Pancreas (tissue), 10 donors: Measurements from ENCODE around the gene FAR1. TPM values are rescaled to one million over a fixed set of nuclear protein-coding genes. Genes with fewer than 3 reads are reported as not detected.
"Not testable (repeated sequence)": the region's sequence is repeated elsewhere in the genome, so short reads cannot be mapped to it uniquely, and the experiment has no call there.

Experiments
- ATAC-seq, 4 donors: fragments of 200-7000 bp; cut with Tn5 transposase; one replicate each; pipeline versions ENCODE4 v1.8.0 to v1.9.1; 2020; ENCODE audit warnings: mild to moderate bottlenecking in 4 of 4, moderate library complexity in 4 of 4
- DNase-seq, 6 donors: peaks; one replicate each; pipeline ENCODE4 v3.0.0-alpha.2; 2020
- FAIRE-seq: peaks from 2 replicates; lab custom pipeline; 2012; peaks lifted over from hg19 to GRCh38; lab: Jason Lieb, UNC
- H3K27ac ChIP-seq, 4 donors: fragments of 200-600 bp; sonication (generic); 1 replicate in 3 of 4; 2 replicates in 1 of 4; pipeline versions ENCODE4 v1.5.0 to v1.8.0; 2020
- H3K27me3 ChIP-seq, 4 donors: fragments of 200-600 bp; one replicate each; pipeline ENCODE4 v1.8.0; 2021
- H3K36me3 ChIP-seq, 3 donors: fragments of 200-600 bp; sonication (generic) in 1 of 3; one replicate each; pipeline versions ENCODE4 v1.5.0 to v1.8.0; 2020 to 2021
- H3K4me1 ChIP-seq, 3 donors: fragments of 200-600 bp; one replicate each; pipeline ENCODE4 v1.8.0; 2021
- H3K4me3 ChIP-seq, 4 donors: fragments of 200-600 bp; sonication (generic) in 2 of 4; one replicate each; pipeline versions ENCODE4 v1.5.0 to v1.8.0; 2020 to 2021
- H3K9me3 ChIP-seq, 4 donors: fragments of 200-600 bp; one replicate each; pipeline ENCODE4 v1.8.0; 2021
- CTCF ChIP-seq, 4 donors: fragments of 200-600 bp; sonication (generic) in 3 of 4; IDR thresholded peaks; one replicate each; pipeline versions ENCODE4 v1.5.0 to v1.8.0; 2021; ENCODE audit warnings: antibody characterized with exemption in 4 of 4
- WGBS, 2 donors: extraction: QIAGEN DNeasy Blood & Tissue Kit; methylation state at CpG; one replicate each; pipeline ENCODE4 v1.1.7; 2013; 5-methylcytosine and 5-hydroxymethylcytosine counted together
- intact Hi-C, 3 donors: fragments of 100-400 bp; cut with DNase I; formaldehyde crosslinking; loops; one replicate each; pipeline versions ENCODE4 v1.11.1 to v1.14.2; 2022
- polyA plus RNA-seq, 2 donors: library from polyadenylated mRNA; stranded (reverse); fragments of 200-250 nt; gene quantifications; one replicate each; pipeline ENCODE4 v1.2.3, GENCODE V29; 2013
- total RNA-seq, 6 donors: library from RNA; stranded (reverse); fragmentation: NEBNext Ultra II Directional in 4 of 6; extraction: Animal tissue kit (Norgen Biotek cat#: 25700) in 4 of 6; gene quantifications; one replicate each; pipeline versions ENCODE4 v1.2.1 to v1.2.4, GENCODE V29; 2021 to 2023
- donor health status: healthy with polysubstance abuse.
- donor health status: DM: no; HTN: no; CAD: no; lungs with moderate emphysema.
- donor health status: DM: no; HTN: no; CAD: no.
- donor health status: control.
- donor health status: control.
- donor health status: Bipolar disorder and iron deficiency.
- donor health status: DM: yes; HTN: yes; CAD: no.
- donor health status: DM: no; HTN: no; CAD: no.
- donor health status: DM: no; HTN: no; CAD: no.
- donor health status: DM: yes; HTN: yes; CAD: no.

Gene FAR1
- total and polyA plus RNA-seq, 8 donors, result 12.0 to 43.7 (median 18.0) TPM

GRCh38 chr11:13644997-13645687 lies 23.3 kb upstream of the FAR1 start:
- DNase-seq (peak in 2 of 6 donors; percentile 26 to 29), ATAC-seq (peak; percentile 83 to 90 (median 88)), FAIRE-seq (peak; percentile 5)
- WGBS, 2 donors, result 12 to 13% methylated on average over 7 of the region's 7 CpGs
- peaks cover 31 to 63% (median 42%) of the 10 kb centered on the region in 3 donors for H3K4me1 ChIP-seq
- no peaks in the 10 kb centered on the region for H3K36me3 ChIP-seq
- no peaks in the 10 kb centered on the region for H3K27me3 ChIP-seq
- H3K4me3 ChIP-seq, result no peak overlapping the region
- intact Hi-C loops, result no loop called here
- no peaks in the 10 kb centered on the region for H3K9me3 ChIP-seq
- no peak for TF ChIP-seq CTCF (IDR thresholded peaks at IDR 0.05)
- peak overlapping the region; percentile 51 to 92 (median 80) for H3K27ac ChIP-seq

- Histone ChIP-seq H3K9me3 (no peaks in the 10 kb centered on the region), H3K36me3 (no peaks in the 10 kb centered on the region), H3K27me3 (no peaks in the 10 kb centered on the region), H3K4me3 (no peak overlapping the region), H3K27ac (no peak overlapping the region), H3K4me1 (peaks cover 16 to 54% (median 31%) of the 10 kb centered on the region in 3 donors)
- ATAC-seq, result no peak
- DNase-seq, result no peak
- FAIRE-seq, result no peak
- intact Hi-C loops, result no loop called here
- 63 to 66% methylated on average over 3 of the region's 3 CpGs for WGBS, 2 donors
- no peak for TF ChIP-seq CTCF (IDR thresholded peaks at IDR 0.05)
Observed at GRCh38 chr11:13647391-13647790, 21.1 kb upstream of the FAR1 start.

GRCh38 chr11:13649619-13650018 lies 18.8 kb upstream of the FAR1 start:
- Histone ChIP-seq H3K4me1 (peaks cover 9 to 31% (median 18%) of the 10 kb centered on the region in 3 donors), H3K4me3 (no peak overlapping the region), H3K27ac (no peak overlapping the region), H3K36me3 (no peaks in the 10 kb centered on the region), H3K27me3 (no peaks in the 10 kb centered on the region), H3K9me3 (no peaks in the 10 kb centered on the region)
- ATAC-seq (no peak), DNase-seq (no peak), FAIRE-seq (no peak)
- TF ChIP-seq CTCF (IDR thresholded peaks at IDR 0.05), result no peak
- WGBS, 2 donors, result 81 to 90% methylated on average over 4 of the region's 4 CpGs
- intact Hi-C loops, result no loop called here

- H3K4me3 ChIP-seq, H3K9me3 ChIP-seq, FAIRE-seq, H3K27me3 ChIP-seq, H3K27ac ChIP-seq, ATAC-seq, DNase-seq, H3K36me3 ChIP-seq, intact Hi-C loops: not testable (repeated sequence)
- 79 to 85% methylated on average over 6 of the region's 6 CpGs for WGBS, 2 donors
- H3K4me1 ChIP-seq, result peaks cover 0 to 18% (median 6%) of the 10 kb centered on the region in 3 donors
Observed at GRCh38 chr11:13651515-13651914, 17.0 kb upstream of the FAR1 start.

GRCh38 chr11:13661074-13661623 lies 7.3 kb upstream of the FAR1 start:
- H3K9me3 ChIP-seq, result no peaks in the 10 kb centered on the region
- no peaks in the 10 kb centered on the region for H3K27me3 ChIP-seq
- FAIRE-seq, result no peak
- TF ChIP-seq CTCF (IDR thresholded peaks at IDR 0.05), result no peak
- DNase-seq, result no peak
- H3K4me3 ChIP-seq, result no peak overlapping the region
- no peak for ATAC-seq
- intact Hi-C loops, result no loop called here
- no peak overlapping the region for H3K27ac ChIP-seq
- WGBS, 2 donors, result 45 to 47% methylated on average over 2 of the region's 2 CpGs
- H3K36me3 ChIP-seq, result no peaks in the 10 kb centered on the region
- no peaks in the 10 kb centered on the region for H3K4me1 ChIP-seq
